A549 (cell line): Measurements from ENCODE around the gene TBC1D32. TPM values are rescaled to one million over a fixed set of nuclear protein-coding genes. Genes with fewer than 3 reads are reported as not detected.

Source experiments
- ATAC-seq, 2 experiments: fragments of 200-7000 bp in 1 of 2; fragments of >200 bp in 1 of 2; cut with Nextera tagmentation in 1 of 2; cut with Tn5 transposase in 1 of 2; 3 replicates each; pipeline versions ENCODE4 v1.8.0 to v1.9.1; 2018 to 2020; ENCODE audit warnings: mild to moderate bottlenecking in 1 of 2, moderate library complexity in 1 of 2
- CTCF ChIA-PET: fragments of 300-600 bp; sonication (Branson Sonifier 250); formaldehyde crosslinking; extraction: SDS; loops from one replicate; lab custom pipeline; 2021; ENCODE audit warnings: antibody characterized with exemption, inconsistent platforms; lab: Yijun Ruan, JAX
- POLR2A ChIA-PET: fragments of 350-600 bp; formaldehyde crosslinking; extraction: SDS; loops from one replicate; lab custom pipeline; 2021; ENCODE audit warnings: antibody characterized with exemption, inconsistent platforms; lab: Yijun Ruan, JAX
- DNase-seq, 2 experiments: peaks; one replicate each; pipeline versions ENCODE4 v3.0.0 to v3.0.0-alpha.2; 2011 to 2016; ENCODE audit warnings: low read depth in 1 of 2, low spot score in 1 of 2
- FAIRE-seq: peaks from 2 replicates; lab custom pipeline; 2011; peaks lifted over from hg19 to GRCh38; lab: Jason Lieb, UNC
- H3K27ac ChIP-seq, 2 experiments: fragments of >200 bp; sonication (Bioruptor Twin); formaldehyde crosslinking; 3 replicates each; pipeline ENCODE4 v1.5.1; 2016 to 2017
- H3K4me1 ChIP-seq: fragments of >200 bp; sonication (Bioruptor Twin); formaldehyde crosslinking; 3 replicates; pipeline ENCODE4 v1.6.1; 2016
- H3K4me2 ChIP-seq: fragments of >200 bp; sonication (Bioruptor Twin); formaldehyde crosslinking; 3 replicates; pipeline ENCODE4 v1.6.1; 2016
- H3K4me3 ChIP-seq: fragments of >200 bp; sonication (Bioruptor Twin); formaldehyde crosslinking; 3 replicates; pipeline ENCODE4 v1.5.1; 2016
- H3K9me3 ChIP-seq: fragments of >200 bp; sonication (Bioruptor Twin); formaldehyde crosslinking; 3 replicates; pipeline ENCODE4 v1.6.1; 2016
- BHLHE40 ChIP-seq: IDR thresholded peaks from 2 replicates; pipeline ENCODE4 v1.6.1; 2012; ENCODE audit warnings: low read depth, low read length, inconsistent platforms
- CHD2 ChIP-seq: fragments of 150-350 bp; IDR thresholded peaks from 2 replicates; pipeline ENCODE4 v1.6.1; 2014; ENCODE audit warnings: low read length; ENCODE audit not compliant: partially characterized antibody
- EHMT2 ChIP-seq: fragments of 200-600 bp; sonication (generic); IDR thresholded peaks from 2 replicates; pipeline ENCODE4 v1.6.1; 2016; ENCODE audit warnings: antibody characterized with exemption, low read depth, mild to moderate bottlenecking, moderate library complexity
- ESRRA ChIP-seq: fragments of 150-350 bp; IDR thresholded peaks from 2 replicates; pipeline ENCODE4 v1.6.1; 2014; ENCODE audit warnings: mild to moderate bottlenecking, low read length, borderline replicate concordance
- FOSB ChIP-seq: fragments of 250-450 bp; sonication (Bioruptor Pico); IDR thresholded peaks from 2 replicates; pipeline ENCODE4 v1.5.0; 2020; ENCODE audit warnings: mild to moderate bottlenecking, moderate library complexity
- GATA3 ChIP-seq: IDR thresholded peaks from 2 replicates; pipeline ENCODE4 v1.6.1; 2012; ENCODE audit warnings: borderline replicate concordance
- HDAC2 ChIP-seq: fragments of 200-600 bp; sonication (generic); IDR thresholded peaks from 2 replicates; pipeline ENCODE4 v1.6.1; 2016
- HOXB5 ChIP-seq: fragments of 250-450 bp; sonication (Bioruptor Pico); IDR thresholded peaks from 2 replicates; pipeline ENCODE4 v1.5.0; 2020; ENCODE audit warnings: mild to moderate bottlenecking, moderate library complexity
- JUN ChIP-seq, 2 experiments: fragments of >200 bp; sonication (Bioruptor Twin); formaldehyde crosslinking; IDR thresholded peaks; 2 replicates in 1 of 2; 3 replicates in 1 of 2; pipeline ENCODE4 v1.6.1; 2016 to 2017
- JUNB ChIP-seq: fragments of >200 bp; sonication (Bioruptor Twin); formaldehyde crosslinking; IDR thresholded peaks from 2 replicates; pipeline ENCODE4 v1.6.1; 2016
- KDM5A ChIP-seq: fragments of 200-600 bp; sonication (generic); IDR thresholded peaks from 2 replicates; pipeline ENCODE4 v1.6.1; 2016; ENCODE audit warnings: antibody characterized with exemption, mild to moderate bottlenecking
- MYC ChIP-seq: IDR thresholded peaks from 2 replicates; pipeline ENCODE4 v1.6.1; 2012; ENCODE audit warnings: mild to moderate bottlenecking, inconsistent platforms, low read length, improper control_type of control experiment, borderline replicate concordance
- NFE2L2 ChIP-seq: fragments of 150-350 bp; conservative IDR thresholded peaks from 2 replicates; pipeline ENCODE4 v1.6.1; 2014; ENCODE audit warnings: low read length
- PHF8 ChIP-seq: fragments of 200-600 bp; sonication (generic); IDR thresholded peaks from 2 replicates; pipeline ENCODE4 v1.6.1; 2016; ENCODE audit warnings: low read depth, mild to moderate bottlenecking, antibody characterized with exemption, moderate library complexity, borderline replicate concordance
- RAD21 ChIP-seq, 2 experiments: fragments of >200 bp in 1 of 2; sonication (Bioruptor Twin) in 1 of 2; formaldehyde crosslinking in 1 of 2; IDR thresholded peaks in 1 of 2; conservative IDR thresholded peaks in 1 of 2; 2 replicates in 1 of 2; 3 replicates in 1 of 2; pipeline ENCODE4 v1.6.1; 2012 to 2018; ENCODE audit warnings: inconsistent platforms in 1 of 2
- SMC3 ChIP-seq: fragments of >200 bp; sonication (Bioruptor Twin); formaldehyde crosslinking; IDR thresholded peaks from 3 replicates; pipeline ENCODE4 v1.6.1; 2018; ENCODE audit warnings: inconsistent platforms
- TP53 ChIP-seq: fragments of 250-450 bp; sonication (Bioruptor Pico); IDR thresholded peaks from 2 replicates; pipeline ENCODE4 v1.5.0; 2021; ENCODE audit warnings: mild to moderate bottlenecking, moderate library complexity
- ZFP36 ChIP-seq: fragments of 450-650 bp; IDR thresholded peaks from 2 replicates; pipeline ENCODE4 v1.6.1; 2014; ENCODE audit warnings: borderline replicate concordance; ENCODE audit not compliant: partially characterized antibody
- ZNF302 ChIP-seq: fragments of 250-450 bp; sonication (Bioruptor Pico); IDR thresholded peaks from 2 replicates; pipeline ENCODE4 v1.9.0; 2021; ENCODE audit warnings: inconsistent platforms, mild to moderate bottlenecking, moderate library complexity
- ZSCAN20 ChIP-seq: fragments of 250-450 bp; sonication (Bioruptor Pico); IDR thresholded peaks from 2 replicates; pipeline ENCODE4 v1.8.0; 2022; ENCODE audit warnings: mild to moderate bottlenecking, moderate library complexity
- WGBS: methylation state at CpG from one replicate; pipeline ENCODE4 v1.1.6; 2017; ENCODE audit errors: missing lambda C conversion rate; 5-methylcytosine and 5-hydroxymethylcytosine counted together
- polyA plus RNA-seq, 4 experiments: library from polyadenylated mRNA; depleted of rRNA in 3 of 4; stranded (reverse); fragments of >200 nt; fragmentation: RNase III in 1 of 4; extraction: RNeasy Plus Mini Kit Qiagen cat#74134 plus additional on column Dnase treatment in 1 of 4; gene quantifications; 2 replicates in 3 of 4; 3 replicates in 1 of 4; pipeline ENCODE4 v1.2.3, GENCODE V29; 2011 to 2017
- TF ChIP-seq, protein P1 (sequence below): fragments of 200-600 bp; sonication (generic); IDR thresholded peaks from 2 replicates; pipeline ENCODE4 v1.6.1; 2016; ENCODE audit warnings: antibody characterized with exemption, mild to moderate bottlenecking, moderate library complexity
- TF ChIP-seq, protein P2 (sequence below): fragments of 250-450 bp; sonication (Bioruptor Pico); IDR thresholded peaks from 2 replicates; pipeline ENCODE4 v1.5.0; 2021; ENCODE audit warnings: mild to moderate bottlenecking, moderate library complexity, borderline replicate concordance
- TF ChIP-seq, protein P3 (sequence below): fragments of >200 bp; sonication (Bioruptor Twin); formaldehyde crosslinking; IDR thresholded peaks from 3 replicates; pipeline ENCODE4 v1.5.1; 2016
- TF ChIP-seq, protein P4 (sequence below): IDR thresholded peaks from 2 replicates; pipeline ENCODE4 v1.6.1; 2012
- TF ChIP-seq, protein P5 (sequence below): fragments of >200 bp; sonication (Bioruptor Twin); formaldehyde crosslinking; IDR thresholded peaks from 2 replicates; pipeline ENCODE4 v1.6.1; 2016

TBC1D32 gene
- polyA plus RNA-seq, 2 of the 4 experiments (the other 2 are of a cell fraction), result 2.1 to 4.4 TPM

DNA sequence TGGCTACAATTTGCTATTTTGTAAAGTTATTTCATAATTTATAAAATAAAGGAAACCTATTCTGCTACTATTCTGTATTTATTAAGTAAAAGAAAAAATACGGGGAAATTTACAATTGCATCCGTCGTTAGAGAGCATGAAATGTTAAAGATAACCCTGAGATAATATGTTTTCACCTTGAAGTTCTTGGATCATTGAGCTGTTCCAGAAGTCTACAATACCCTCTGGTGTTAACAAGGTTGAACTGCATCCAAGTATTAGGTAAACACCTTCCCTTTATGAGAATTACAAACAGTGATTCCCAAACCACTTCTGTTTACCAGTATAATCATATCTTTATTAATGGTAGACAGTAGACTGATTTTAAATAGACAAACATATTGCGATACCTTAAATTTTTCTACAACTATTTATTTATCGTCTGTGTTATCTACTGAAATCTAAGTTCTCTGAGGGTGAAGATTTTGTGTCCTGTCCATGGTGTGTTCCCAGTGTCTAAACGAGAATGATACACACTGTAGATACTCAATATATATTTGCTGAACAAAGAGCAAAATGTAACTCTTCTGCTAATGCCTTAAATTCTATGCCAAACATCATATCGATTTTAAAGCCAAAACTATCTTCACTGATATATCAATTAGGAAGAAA lies 28.2 kb downstream of the TBC1D32 start:
- ChIA-PET POLR2A (no interaction called here), CTCF (interaction anchor here (5.0 kb wide), 1 partner anchor 250 kb away, joined by 27 read pairs; no protein-coding TSS in a partner anchor)
- Histone ChIP-seq H3K4me1 (no peaks in the 10 kb centered on the region), H3K27ac (no peak overlapping the region), H3K4me3 (no peak overlapping the region), H3K4me2 (no peak overlapping the region), H3K9me3 (no peaks in the 10 kb centered on the region)
- TF ChIP-seq, protein P1, sequence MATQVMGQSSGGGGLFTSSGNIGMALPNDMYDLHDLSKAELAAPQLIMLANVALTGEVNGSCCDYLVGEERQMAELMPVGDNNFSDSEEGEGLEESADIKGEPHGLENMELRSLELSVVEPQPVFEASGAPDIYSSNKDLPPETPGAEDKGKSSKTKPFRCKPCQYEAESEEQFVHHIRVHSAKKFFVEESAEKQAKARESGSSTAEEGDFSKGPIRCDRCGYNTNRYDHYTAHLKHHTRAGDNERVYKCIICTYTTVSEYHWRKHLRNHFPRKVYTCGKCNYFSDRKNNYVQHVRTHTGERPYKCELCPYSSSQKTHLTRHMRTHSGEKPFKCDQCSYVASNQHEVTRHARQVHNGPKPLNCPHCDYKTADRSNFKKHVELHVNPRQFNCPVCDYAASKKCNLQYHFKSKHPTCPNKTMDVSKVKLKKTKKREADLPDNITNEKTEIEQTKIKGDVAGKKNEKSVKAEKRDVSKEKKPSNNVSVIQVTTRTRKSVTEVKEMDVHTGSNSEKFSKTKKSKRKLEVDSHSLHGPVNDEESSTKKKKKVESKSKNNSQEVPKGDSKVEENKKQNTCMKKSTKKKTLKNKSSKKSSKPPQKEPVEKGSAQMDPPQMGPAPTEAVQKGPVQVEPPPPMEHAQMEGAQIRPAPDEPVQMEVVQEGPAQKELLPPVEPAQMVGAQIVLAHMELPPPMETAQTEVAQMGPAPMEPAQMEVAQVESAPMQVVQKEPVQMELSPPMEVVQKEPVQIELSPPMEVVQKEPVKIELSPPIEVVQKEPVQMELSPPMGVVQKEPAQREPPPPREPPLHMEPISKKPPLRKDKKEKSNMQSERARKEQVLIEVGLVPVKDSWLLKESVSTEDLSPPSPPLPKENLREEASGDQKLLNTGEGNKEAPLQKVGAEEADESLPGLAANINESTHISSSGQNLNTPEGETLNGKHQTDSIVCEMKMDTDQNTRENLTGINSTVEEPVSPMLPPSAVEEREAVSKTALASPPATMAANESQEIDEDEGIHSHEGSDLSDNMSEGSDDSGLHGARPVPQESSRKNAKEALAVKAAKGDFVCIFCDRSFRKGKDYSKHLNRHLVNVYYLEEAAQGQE, result no peak
- TF ChIP-seq CHD2 (no peak), JUNB (no peak), JUN (IDR thresholded peaks at IDR 0.05) (no peak), NFE2L2 (no peak), RAD21 (conservative IDR thresholded peaks at IDR 0.05 in 1 of 2, IDR thresholded peaks at IDR 0.05 in 1 of 2) (peak; percentile 62 to 65), ZNF302 (CRISPR knock-in tag) (no peak), GATA3 (no peak), HOXB5 (CRISPR knock-in tag) (no peak), TP53 (CRISPR knock-in tag) (no peak), SMC3 (peak; percentile 52; the same call in 2 of the 3 replicates), ESRRA (no peak), ZFP36 (no peak), FOSB (no peak), EHMT2 (no peak), HDAC2 (no peak), MYC (no peak), BHLHE40 (no peak), PHF8 (no peak), ZSCAN20 (CRISPR knock-in tag) (no peak), KDM5A (no peak)
- TF ChIP-seq, protein P2, sequence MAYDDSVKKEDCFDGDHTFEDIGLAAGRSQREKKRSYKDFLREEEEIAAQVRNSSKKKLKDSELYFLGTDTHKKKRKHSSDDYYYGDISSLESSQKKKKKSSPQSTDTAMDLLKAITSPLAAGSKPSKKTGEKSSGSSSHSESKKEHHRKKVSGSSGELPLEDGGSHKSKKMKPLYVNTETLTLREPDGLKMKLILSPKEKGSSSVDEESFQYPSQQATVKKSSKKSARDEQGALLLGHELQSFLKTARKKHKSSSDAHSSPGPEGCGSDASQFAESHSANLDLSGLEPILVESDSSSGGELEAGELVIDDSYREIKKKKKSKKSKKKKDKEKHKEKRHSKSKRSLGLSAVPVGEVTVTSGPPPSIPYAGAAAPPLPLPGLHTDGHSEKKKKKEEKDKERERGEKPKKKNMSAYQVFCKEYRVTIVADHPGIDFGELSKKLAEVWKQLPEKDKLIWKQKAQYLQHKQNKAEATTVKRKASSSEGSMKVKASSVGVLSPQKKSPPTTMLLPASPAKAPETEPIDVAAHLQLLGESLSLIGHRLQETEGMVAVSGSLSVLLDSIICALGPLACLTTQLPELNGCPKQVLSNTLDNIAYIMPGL (CRISPR knock-in tag), result no peak
- TF ChIP-seq, protein P3, sequence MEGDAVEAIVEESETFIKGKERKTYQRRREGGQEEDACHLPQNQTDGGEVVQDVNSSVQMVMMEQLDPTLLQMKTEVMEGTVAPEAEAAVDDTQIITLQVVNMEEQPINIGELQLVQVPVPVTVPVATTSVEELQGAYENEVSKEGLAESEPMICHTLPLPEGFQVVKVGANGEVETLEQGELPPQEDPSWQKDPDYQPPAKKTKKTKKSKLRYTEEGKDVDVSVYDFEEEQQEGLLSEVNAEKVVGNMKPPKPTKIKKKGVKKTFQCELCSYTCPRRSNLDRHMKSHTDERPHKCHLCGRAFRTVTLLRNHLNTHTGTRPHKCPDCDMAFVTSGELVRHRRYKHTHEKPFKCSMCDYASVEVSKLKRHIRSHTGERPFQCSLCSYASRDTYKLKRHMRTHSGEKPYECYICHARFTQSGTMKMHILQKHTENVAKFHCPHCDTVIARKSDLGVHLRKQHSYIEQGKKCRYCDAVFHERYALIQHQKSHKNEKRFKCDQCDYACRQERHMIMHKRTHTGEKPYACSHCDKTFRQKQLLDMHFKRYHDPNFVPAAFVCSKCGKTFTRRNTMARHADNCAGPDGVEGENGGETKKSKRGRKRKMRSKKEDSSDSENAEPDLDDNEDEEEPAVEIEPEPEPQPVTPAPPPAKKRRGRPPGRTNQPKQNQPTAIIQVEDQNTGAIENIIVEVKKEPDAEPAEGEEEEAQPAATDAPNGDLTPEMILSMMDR, result peak; percentile 57
- TF ChIP-seq, protein P4, sequence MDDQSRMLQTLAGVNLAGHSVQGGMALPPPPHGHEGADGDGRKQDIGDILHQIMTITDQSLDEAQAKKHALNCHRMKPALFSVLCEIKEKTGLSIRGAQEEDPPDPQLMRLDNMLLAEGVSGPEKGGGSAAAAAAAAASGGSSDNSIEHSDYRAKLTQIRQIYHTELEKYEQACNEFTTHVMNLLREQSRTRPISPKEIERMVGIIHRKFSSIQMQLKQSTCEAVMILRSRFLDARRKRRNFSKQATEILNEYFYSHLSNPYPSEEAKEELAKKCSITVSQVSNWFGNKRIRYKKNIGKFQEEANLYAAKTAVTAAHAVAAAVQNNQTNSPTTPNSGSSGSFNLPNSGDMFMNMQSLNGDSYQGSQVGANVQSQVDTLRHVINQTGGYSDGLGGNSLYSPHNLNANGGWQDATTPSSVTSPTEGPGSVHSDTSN, result no peak
- TF ChIP-seq, protein P5, sequence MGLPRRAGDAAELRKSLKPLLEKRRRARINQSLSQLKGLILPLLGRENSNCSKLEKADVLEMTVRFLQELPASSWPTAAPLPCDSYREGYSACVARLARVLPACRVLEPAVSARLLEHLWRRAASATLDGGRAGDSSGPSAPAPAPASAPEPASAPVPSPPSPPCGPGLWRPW, result no peak
- ATAC-seq (peak; percentile 66 to 76; a peak in 3 of 6 replicates), DNase-seq (peak; percentile 2 to 46), FAIRE-seq (peak; percentile 46)
- WGBS, result 35% methylated on average over 7 of the region's 7 CpGs
